ENCODE data around the gene MDH1.

DNA sequence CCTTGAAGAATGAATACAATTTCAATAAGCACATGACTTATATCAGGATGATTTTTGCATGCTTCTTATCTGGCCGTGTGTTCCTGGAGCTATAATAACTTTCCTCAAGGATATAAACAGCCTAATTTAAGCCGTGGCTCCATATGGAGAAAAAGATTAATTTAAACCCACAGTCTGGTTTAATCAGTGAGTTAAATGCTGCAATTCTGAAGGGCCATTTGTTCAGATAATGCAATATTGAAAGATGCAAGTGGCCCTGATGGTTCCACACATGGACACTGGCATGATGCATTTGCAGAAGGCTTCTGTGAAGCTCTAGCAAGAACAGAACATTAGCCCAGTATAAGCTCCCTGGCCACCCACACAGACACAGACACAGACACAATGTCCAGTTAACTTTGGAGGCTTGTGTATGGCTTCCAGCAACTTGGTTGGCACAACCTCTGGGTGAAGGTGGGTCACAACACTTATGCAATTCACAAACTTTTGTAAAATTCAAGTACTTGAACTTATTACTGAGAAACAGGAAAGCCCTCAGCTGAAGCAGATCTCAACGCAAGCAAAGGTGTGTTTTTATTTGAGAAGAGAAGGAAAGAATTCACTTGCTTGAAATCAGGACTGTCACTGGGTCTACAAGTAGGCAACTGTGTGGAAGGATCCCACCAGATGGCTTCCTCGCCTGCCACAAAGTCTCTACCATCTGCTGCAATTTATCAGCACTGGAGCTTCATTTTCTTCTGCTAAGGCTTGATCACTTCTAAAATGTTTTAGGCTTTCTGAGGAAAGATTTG, 63.3 kb downstream of the MDH1 start:
- TF ChIP-seq SUZ12 (IDR thresholded peaks at IDR 0.05; ENCODE audit: extremely low read depth, insufficient read depth, insufficient read length) (no peak), YY1 (IDR thresholded peaks at IDR 0.05; ENCODE audit: insufficient read depth, insufficient read length) (no peak), ZNF274 (IDR thresholded peaks at IDR 0.05; ENCODE audit: low read depth, low read length) (no peak)
